ENCODE results near the gene ABI1.

GRCh38 chr10:26803849-26804248 is 56.9 kb downstream of the ABI1 start:
- TF ChIP-seq EZH2 (IDR thresholded peaks at IDR 0.05; ENCODE audit: borderline replicate concordance, low read depth, low read length) = no peak
- TF ChIP-seq NR2C2 (CRISPR knock-in tag; IDR thresholded peaks at IDR 0.05) = no peak
- TF ChIP-seq NR2C2 (tag; IDR thresholded peaks at IDR 0.05) = no peak
- TF ChIP-seq GATAD2B (IDR thresholded peaks at IDR 0.05; ENCODE audit: borderline replicate concordance) = no peak
- TF ChIP-seq REST (IDR thresholded peaks at IDR 0.05; ENCODE audit: borderline replicate concordance) = no peak
- no peak for TF ChIP-seq REST (CRISPR knock-in tag; IDR thresholded peaks at IDR 0.05; ENCODE audit: low read depth)
